Activated T-helper 2 cell treated with anti-CD3 and anti-CD28 coated beads, Interferon-gamma antibody, Interleukin-2, Interleukin-4, amounts not matched to agents 10 μg/mL and 5 μg/mL and 100 μg/mL, durations not matched to agents 14 hours and 24 hours and 36 hours (primary cell): ENCODE results near the gene OTX2. TPM values are rescaled to one million over a fixed set of nuclear protein-coding genes. Genes with fewer than 3 reads are reported as not detected.

Experiments
- DNase-seq: peaks from one replicate; pipeline ENCODE4 v3.0.0; 2021; ENCODE audit warnings: low spot score
- H3K27ac Mint-ChIP-seq: one replicate; pipeline ENCODE4 v1.8.0; 2021; ENCODE audit warnings: mixed read lengths
- H3K27me3 Mint-ChIP-seq: one replicate; pipeline ENCODE4 v1.8.0; 2021; ENCODE audit warnings: low read depth, mixed read lengths
- H3K36me3 Mint-ChIP-seq: one replicate; pipeline ENCODE4 v1.8.0; 2021; ENCODE audit warnings: low read depth, mixed read lengths
- H3K4me1 Mint-ChIP-seq: one replicate; pipeline ENCODE4 v1.8.0; 2021; ENCODE audit warnings: low read depth, mixed read lengths
- H3K4me3 Mint-ChIP-seq: one replicate; pipeline ENCODE4 v1.8.0; 2021; ENCODE audit warnings: low read depth, mild to moderate bottlenecking, moderate library complexity, mixed read lengths
- H3K9me3 Mint-ChIP-seq: one replicate; pipeline ENCODE4 v1.8.0; 2021; ENCODE audit warnings: mixed read lengths
- intact Hi-C: fragments of 100-400 bp; cut with micrococcal nuclease; formaldehyde crosslinking; loops from one replicate; pipeline ENCODE4 v1.15.1; 2023
- total RNA-seq: library from RNA; stranded (reverse); gene quantifications from 2 replicates; pipeline ENCODE4 v1.2.3, GENCODE V29; 2022

OTX2 gene
- total RNA-seq, 1 donor from 2014 or later = not detected

GRCh38 chr14:56821177-56821576 is 10.9 kb upstream of the OTX2 start:
- H3K27me3 Mint-ChIP-seq = peaks cover 37% of the 10 kb centered on the region
- no peak for DNase-seq
- no peaks in the 10 kb centered on the region for H3K4me1 Mint-ChIP-seq
- H3K4me3 Mint-ChIP-seq = no peak overlapping the region
- no peaks in the 10 kb centered on the region for H3K36me3 Mint-ChIP-seq
- no peaks in the 10 kb centered on the region for H3K9me3 Mint-ChIP-seq
- H3K27ac Mint-ChIP-seq = no peak overlapping the region
- intact Hi-C loops = no loop called here

- intact Hi-C loops = no loop called here
- DNase-seq = no peak
- no peak overlapping the region for H3K4me3 Mint-ChIP-seq
- no peak overlapping the region for H3K27ac Mint-ChIP-seq
- no peaks in the 10 kb centered on the region for H3K4me1 Mint-ChIP-seq
- H3K9me3 Mint-ChIP-seq = no peaks in the 10 kb centered on the region
- no peaks in the 10 kb centered on the region for H3K36me3 Mint-ChIP-seq
- peaks cover 67% of the 10 kb centered on the region for H3K27me3 Mint-ChIP-seq
Observed at GRCh38 chr14:56817396-56817921, 7.2 kb upstream of the OTX2 start.

- H3K4me1 Mint-ChIP-seq = no peaks in the 10 kb centered on the region
- peaks cover 65% of the 10 kb centered on the region for H3K27me3 Mint-ChIP-seq
- no peaks in the 10 kb centered on the region for H3K9me3 Mint-ChIP-seq
- H3K27ac Mint-ChIP-seq = no peak overlapping the region
- DNase-seq = no peak
- intact Hi-C loops = no loop called here
- H3K4me3 Mint-ChIP-seq = no peak overlapping the region
- no peaks in the 10 kb centered on the region for H3K36me3 Mint-ChIP-seq
Observed at GRCh38 chr14:56816574-56817391, 6.5 kb upstream of the OTX2 start.

GRCh38 chr14:56815745-56816144 is 5.5 kb upstream of the OTX2 start:
- no peaks in the 10 kb centered on the region for H3K4me1 Mint-ChIP-seq
- DNase-seq = no peak
- H3K27ac Mint-ChIP-seq = no peak overlapping the region

GRCh38 chr14:56814969-56815700 is 4.9 kb upstream of the OTX2 start:
- intact Hi-C loops = loop anchor here (5.0 kb wide), 1 partner anchor 252 kb away; no protein-coding TSS in a partner anchor
- H3K9me3 Mint-ChIP-seq = no peaks in the 10 kb centered on the region
- H3K27ac Mint-ChIP-seq = no peak overlapping the region

More at GRCh38 chr14:56815745-56816144, 5.5 kb upstream of the OTX2 start:
- no peaks in the 10 kb centered on the region for H3K9me3 Mint-ChIP-seq
- peaks cover 67% of the 10 kb centered on the region for H3K27me3 Mint-ChIP-seq
- intact Hi-C loops = no loop called here
- H3K4me3 Mint-ChIP-seq = no peak overlapping the region
- no peaks in the 10 kb centered on the region for H3K36me3 Mint-ChIP-seq

GRCh38 chr14:56814519-56814959 is 4.3 kb upstream of the OTX2 start:
- H3K36me3 Mint-ChIP-seq = peaks cover 4% of the 10 kb centered on the region
- no peak overlapping the region for H3K27ac Mint-ChIP-seq
- DNase-seq = no peak
- peaks cover 5% of the 10 kb centered on the region for H3K9me3 Mint-ChIP-seq
- H3K4me3 Mint-ChIP-seq = no peak overlapping the region
- H3K4me1 Mint-ChIP-seq = peaks cover 2% of the 10 kb centered on the region
- intact Hi-C loops = loop anchor here (5.0 kb wide), 1 partner anchor 253 kb away; no protein-coding TSS in a partner anchor
- peaks cover 74% of the 10 kb centered on the region for H3K27me3 Mint-ChIP-seq

More at GRCh38 chr14:56814969-56815700, 4.9 kb upstream of the OTX2 start:
- no peak for DNase-seq
- Mint-ChIP-seq H3K27me3 (peaks cover 71% of the 10 kb centered on the region), H3K4me3 (no peak overlapping the region), H3K4me1 (no peaks in the 10 kb centered on the region), H3K36me3 (no peaks in the 10 kb centered on the region)

- Mint-ChIP-seq H3K4me1 (peaks cover 4% of the 10 kb centered on the region), H3K4me3 (no peak overlapping the region), H3K27ac (no peak overlapping the region), H3K36me3 (peaks cover 5% of the 10 kb centered on the region), H3K9me3 (peaks cover 5% of the 10 kb centered on the region), H3K27me3 (peaks cover 73% of the 10 kb centered on the region)
- no peak for DNase-seq
- intact Hi-C loops = loop anchor here (2.0 to 5.0 kb wide), 2 partner anchors 18 to 254 kb away; no protein-coding TSS in a partner anchor
Observed at GRCh38 chr14:56813143-56813551, 2.9 kb upstream of the OTX2 start.

GRCh38 chr14:56812364-56813141 is 2.3 kb upstream of the OTX2 start:
- Mint-ChIP-seq H3K4me3 (no peak overlapping the region), H3K27me3 (peaks cover 72% of the 10 kb centered on the region), H3K4me1 (peaks cover 5% of the 10 kb centered on the region), H3K27ac (no peak overlapping the region), H3K9me3 (peaks cover 5% of the 10 kb centered on the region), H3K36me3 (peaks cover 5% of the 10 kb centered on the region)
- intact Hi-C loops = loop anchor here (2.0 to 5.0 kb wide), 2 partner anchors 18 to 255 kb away; no protein-coding TSS in a partner anchor
- no peak for DNase-seq

- Mint-ChIP-seq H3K4me3 (no peak overlapping the region), H3K27ac (no peak overlapping the region), H3K9me3 (peaks cover 5% of the 10 kb centered on the region), H3K4me1 (peaks cover 5% of the 10 kb centered on the region), H3K27me3 (peaks cover 76% of the 10 kb centered on the region), H3K36me3 (peaks cover 5% of the 10 kb centered on the region)
- intact Hi-C loops = loop anchor here (2.0 to 5.0 kb wide), 2 partner anchors 17 to 256 kb away; no protein-coding TSS in a partner anchor
- DNase-seq = no peak
Observed at GRCh38 chr14:56811593-56812363, 1.5 kb upstream of the OTX2 start.

GRCh38 chr14:56810836-56811592 is 735 bp upstream of the OTX2 start:
- Mint-ChIP-seq H3K4me3 (no peak overlapping the region), H3K36me3 (peaks cover 5% of the 10 kb centered on the region), H3K27ac (no peak overlapping the region), H3K9me3 (peaks cover 5% of the 10 kb centered on the region), H3K27me3 (peaks cover 82% of the 10 kb centered on the region), H3K4me1 (peaks cover 6% of the 10 kb centered on the region)
- intact Hi-C loops = loop anchor here (5.0 kb wide), 1 partner anchor 256 kb away; no protein-coding TSS in a partner anchor
- DNase-seq = no peak
